GM12873 (cell line): ENCODE measurements around the gene CALN1.

Experiments used
- TF ChIP-seq, protein P1 (sequence below): IDR thresholded peaks from 2 replicates; pipeline ENCODE4 v1.5.1; 2012; ENCODE audit warnings: low read depth, mild to moderate bottlenecking, moderate library complexity, low read length, control low read depth; ENCODE audit not compliant: insufficient read depth; ENCODE audit errors: missing control alignments

CALN1 gene

DNA sequence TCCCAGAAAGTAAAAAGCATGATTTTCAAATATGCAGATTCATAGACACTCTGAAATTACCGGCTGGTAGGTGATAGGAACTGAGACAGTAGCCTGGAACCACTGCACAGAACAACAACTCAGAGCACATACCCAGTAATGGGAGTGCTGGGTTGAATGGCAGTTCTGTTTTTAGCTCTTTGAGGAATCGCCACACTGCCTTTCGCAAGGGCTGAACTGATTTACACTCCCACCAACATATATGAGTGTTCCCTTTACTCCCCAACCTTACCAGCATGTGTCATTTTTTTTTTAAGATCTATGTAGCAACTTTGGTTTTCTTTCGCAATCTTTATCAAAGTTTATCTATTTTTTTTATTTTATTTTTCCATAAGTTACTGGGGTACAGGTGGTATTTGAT, 358.8 kb downstream of the CALN1 start:
- TF ChIP-seq, protein P1, sequence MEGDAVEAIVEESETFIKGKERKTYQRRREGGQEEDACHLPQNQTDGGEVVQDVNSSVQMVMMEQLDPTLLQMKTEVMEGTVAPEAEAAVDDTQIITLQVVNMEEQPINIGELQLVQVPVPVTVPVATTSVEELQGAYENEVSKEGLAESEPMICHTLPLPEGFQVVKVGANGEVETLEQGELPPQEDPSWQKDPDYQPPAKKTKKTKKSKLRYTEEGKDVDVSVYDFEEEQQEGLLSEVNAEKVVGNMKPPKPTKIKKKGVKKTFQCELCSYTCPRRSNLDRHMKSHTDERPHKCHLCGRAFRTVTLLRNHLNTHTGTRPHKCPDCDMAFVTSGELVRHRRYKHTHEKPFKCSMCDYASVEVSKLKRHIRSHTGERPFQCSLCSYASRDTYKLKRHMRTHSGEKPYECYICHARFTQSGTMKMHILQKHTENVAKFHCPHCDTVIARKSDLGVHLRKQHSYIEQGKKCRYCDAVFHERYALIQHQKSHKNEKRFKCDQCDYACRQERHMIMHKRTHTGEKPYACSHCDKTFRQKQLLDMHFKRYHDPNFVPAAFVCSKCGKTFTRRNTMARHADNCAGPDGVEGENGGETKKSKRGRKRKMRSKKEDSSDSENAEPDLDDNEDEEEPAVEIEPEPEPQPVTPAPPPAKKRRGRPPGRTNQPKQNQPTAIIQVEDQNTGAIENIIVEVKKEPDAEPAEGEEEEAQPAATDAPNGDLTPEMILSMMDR: no peak

DNA sequence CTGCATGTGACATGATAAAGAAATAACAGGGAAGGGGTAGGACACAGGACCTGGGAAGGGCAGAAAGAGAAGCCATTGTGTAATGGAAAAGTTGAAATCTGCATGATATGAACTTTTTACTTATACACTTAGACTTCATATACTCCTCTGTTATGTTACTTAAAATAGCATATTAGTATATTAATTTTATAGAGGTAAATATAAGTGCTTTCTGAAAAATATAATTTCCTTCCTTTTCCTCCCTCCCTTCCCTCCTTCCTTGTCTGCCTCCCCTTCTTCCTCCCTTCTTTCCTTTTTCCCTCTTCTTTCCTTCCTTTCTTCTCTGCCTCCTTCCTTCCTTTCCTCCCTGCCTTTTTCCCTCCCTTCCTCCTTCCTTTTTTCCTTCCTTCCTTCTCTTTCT, 363.7 kb downstream of the CALN1 start:
- TF ChIP-seq, protein P1: no peak

DNA sequence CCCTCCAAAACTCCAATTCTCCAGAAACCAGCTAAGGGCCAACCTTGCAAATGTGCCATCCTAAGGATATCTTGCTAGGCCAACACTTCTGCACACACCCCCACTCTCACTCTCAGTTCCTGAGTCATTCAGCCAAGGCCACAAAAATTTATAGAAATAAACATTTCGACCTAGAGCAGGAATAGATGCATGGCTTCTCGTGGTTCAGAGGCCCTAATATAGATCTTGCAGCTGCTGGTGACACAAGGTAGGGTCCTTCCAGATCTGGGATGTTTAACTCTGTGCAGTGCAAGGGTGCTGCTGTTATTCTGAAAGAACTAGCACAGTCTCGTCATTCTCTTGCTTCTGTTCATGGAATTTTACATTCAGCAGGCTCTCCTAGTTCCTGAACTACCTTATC, 369.3 kb downstream of the CALN1 start:
- TF ChIP-seq, protein P1: no peak

DNA sequence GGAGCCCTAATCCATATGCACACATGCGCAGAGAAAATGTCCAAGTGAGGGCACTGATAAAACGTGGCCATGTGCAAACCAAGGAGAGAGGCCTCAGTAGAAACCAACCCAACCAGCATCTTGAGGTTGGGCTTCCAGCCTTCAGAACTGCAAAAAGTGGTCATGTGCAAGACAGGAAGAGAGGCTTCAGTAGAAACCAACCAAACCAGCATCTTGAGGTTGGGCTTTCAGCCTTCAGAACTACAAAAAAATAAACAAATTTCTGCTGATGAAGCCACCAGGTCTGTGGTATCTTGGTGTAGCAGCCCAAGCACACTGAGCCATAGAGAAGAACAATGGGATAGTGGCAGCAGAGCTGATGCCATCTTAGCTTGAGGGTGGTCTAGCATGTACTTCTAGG, 371.5 kb downstream of the CALN1 start:
- TF ChIP-seq, protein P1: no peak

DNA sequence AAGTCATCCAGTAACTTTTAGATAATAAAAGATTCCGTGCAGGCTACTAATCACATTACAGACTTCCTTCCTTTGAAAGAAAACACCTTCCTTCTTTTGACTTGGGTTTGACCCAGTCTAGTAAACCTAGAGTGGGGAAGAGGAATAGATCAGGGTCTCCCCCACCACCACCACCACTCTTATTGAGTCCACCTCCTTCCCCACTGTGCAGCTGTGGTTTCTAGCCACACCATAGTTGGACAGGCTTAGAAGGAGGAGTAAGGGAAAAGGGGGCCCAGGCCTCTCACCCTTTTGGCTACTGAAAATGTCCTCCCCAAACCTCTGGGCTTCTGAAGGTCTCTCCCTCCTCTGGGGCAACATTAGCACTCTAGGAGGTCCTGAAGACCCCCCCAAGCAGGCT, 372.7 kb downstream of the CALN1 start:
- TF ChIP-seq, protein P1: no peak

DNA sequence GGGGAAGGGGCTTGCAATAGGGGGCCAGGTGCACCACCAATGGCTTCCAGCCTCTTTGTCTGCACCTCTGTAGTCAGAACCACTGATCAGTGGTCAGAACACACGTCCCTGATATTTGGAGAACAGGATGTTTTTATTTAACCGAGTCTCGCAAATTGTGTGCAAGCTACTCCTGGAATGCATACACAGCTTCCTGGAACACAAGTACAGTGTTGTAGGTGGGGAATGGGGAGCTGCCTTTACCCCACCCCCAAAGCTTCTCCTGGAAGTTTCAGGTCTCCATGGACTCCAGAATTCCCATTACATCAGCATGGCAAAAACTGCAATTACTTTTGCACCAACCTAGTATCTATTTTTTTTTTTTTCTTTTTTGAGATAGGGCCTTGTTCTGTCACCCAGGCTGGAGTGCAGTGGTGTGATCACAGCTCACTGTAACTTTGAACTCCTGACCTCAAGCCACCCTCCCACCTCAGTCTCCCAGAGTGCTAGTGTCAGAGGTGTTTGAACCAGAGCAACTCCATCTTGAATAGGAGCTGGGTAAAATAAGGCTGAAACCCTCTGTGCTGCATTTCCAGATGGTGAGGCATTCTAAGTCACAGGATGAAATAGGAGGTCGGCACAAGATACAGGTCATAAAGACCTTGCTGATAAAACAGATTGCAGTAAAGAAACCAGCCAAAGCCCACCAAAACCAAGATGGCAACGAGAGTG, 374.0 kb downstream of the CALN1 start:
- TF ChIP-seq, protein P1: no peak

DNA sequence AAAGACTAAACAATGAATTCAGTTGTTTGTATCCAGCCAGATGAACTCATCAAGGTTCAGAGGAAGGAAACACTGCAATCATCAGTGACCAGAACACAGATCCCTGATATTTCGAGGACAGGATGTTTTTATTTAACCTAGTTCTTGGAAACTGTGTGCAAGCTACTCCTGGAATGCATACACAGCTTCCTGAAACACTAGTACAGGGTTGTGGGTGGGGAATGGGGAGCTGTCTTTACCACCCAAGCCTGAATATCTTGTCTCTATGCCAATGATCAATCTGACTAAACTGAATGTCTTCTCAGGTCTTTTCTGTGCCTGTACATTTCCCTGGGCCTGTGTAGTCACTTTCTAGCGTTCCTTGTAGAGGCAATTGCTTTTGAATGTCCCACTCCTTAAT, 374.6 kb downstream of the CALN1 start:
- TF ChIP-seq, protein P1: no peak
